ENCODE data around the gene GPR65. TPM values are rescaled to one million over a fixed set of nuclear protein-coding genes. Genes with fewer than 3 reads are reported as not detected.

The GPR65 gene
- total RNA-seq, 2 experiments from 2014 or later, result 16.9 to 17.1 TPM

DNA sequence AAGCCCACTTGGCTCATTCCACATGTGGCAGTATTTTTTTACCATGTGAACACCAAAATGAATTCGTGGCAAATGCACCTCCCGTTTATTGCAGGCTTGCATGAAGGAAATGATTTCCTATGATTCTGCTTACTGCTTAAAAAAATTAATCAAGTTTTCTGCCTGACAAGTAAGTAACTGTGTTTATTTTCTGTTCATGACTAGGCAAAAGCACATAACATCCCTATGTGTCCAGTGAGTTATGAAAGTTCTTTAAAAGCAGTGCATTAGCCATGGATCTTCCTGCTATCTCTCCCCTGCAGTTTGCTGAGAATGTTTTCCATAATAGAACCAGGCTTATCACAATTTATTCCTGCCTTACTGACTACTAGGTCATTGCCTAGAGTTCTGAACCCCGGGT is 20.4 kb downstream of the GPR65 start:
- CTCF ChIA-PET, result interaction anchor here (2.0 kb wide), 1 partner anchor 11 kb away, joined by 7 read pairs; no protein-coding TSS in a partner anchor
- intact Hi-C loops (cut with micrococcal nuclease), result no loop called here
- Mint-ChIP-seq H3K4me1 (ENCODE audit: low read depth) (peaks cover 69% of the 10 kb centered on the region), H3K27ac (no peak overlapping the region), H3K27me3 (no peaks in the 10 kb centered on the region), H3K9me3 (no peaks in the 10 kb centered on the region), H3K36me3 (ENCODE audit: low read depth) (peaks cover 9% of the 10 kb centered on the region), H3K4me3 (no peak overlapping the region)
- ATAC-seq (no peak), DNase-seq (no peak)
- TF ChIP-seq, protein P1, sequence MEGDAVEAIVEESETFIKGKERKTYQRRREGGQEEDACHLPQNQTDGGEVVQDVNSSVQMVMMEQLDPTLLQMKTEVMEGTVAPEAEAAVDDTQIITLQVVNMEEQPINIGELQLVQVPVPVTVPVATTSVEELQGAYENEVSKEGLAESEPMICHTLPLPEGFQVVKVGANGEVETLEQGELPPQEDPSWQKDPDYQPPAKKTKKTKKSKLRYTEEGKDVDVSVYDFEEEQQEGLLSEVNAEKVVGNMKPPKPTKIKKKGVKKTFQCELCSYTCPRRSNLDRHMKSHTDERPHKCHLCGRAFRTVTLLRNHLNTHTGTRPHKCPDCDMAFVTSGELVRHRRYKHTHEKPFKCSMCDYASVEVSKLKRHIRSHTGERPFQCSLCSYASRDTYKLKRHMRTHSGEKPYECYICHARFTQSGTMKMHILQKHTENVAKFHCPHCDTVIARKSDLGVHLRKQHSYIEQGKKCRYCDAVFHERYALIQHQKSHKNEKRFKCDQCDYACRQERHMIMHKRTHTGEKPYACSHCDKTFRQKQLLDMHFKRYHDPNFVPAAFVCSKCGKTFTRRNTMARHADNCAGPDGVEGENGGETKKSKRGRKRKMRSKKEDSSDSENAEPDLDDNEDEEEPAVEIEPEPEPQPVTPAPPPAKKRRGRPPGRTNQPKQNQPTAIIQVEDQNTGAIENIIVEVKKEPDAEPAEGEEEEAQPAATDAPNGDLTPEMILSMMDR (IDR thresholded peaks at IDR 0.05), result no peak
- POLR2A ChIA-PET, result no interaction called here

DNA sequence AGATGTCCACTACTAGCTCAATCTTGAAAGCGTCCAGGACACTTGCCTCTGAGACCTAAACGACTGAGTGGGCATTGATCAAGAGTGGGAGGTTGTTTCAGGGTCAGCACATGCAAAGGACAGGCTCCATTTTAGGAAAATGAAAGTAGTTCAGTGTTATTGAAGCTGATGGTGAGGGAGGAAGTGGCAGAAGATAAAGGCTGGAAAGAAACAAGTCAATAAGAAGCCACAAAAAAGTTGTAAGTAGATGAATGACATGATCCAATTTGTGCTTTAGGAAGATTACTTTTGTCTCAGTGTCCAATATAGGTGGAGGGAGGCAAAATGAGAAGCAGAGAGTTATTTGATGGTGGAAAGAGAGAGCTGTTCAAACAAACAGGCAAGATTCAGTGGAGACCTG is 22.0 kb downstream of the GPR65 start:
- Mint-ChIP-seq H3K36me3 (ENCODE audit: low read depth) (peaks cover 8% of the 10 kb centered on the region), H3K4me1 (ENCODE audit: low read depth) (peaks cover 79% of the 10 kb centered on the region), H3K9me3 (no peaks in the 10 kb centered on the region), H3K27ac (peak overlapping the region; percentile 83), H3K27me3 (no peaks in the 10 kb centered on the region), H3K4me3 (peak overlapping the region; percentile 30)
- DNase-seq, result no peak
- ChIA-PET POLR2A (interaction anchor here (1.0 to 1.3 kb wide), 2 partner anchors 9 to 35 kb away, joined by 4 to 7 read pairs; no protein-coding TSS in a partner anchor), CTCF (interaction anchor here (0.8 to 2.0 kb wide), 3 partner anchors 13 to 82 kb away, joined by 3 to 7 read pairs (median 3); no protein-coding TSS in a partner anchor)
- TF ChIP-seq, protein P1 (IDR thresholded peaks at IDR 0.05), result no peak
- intact Hi-C loops (cut with micrococcal nuclease), result no loop called here
- peak; percentile 18 for ATAC-seq

DNA sequence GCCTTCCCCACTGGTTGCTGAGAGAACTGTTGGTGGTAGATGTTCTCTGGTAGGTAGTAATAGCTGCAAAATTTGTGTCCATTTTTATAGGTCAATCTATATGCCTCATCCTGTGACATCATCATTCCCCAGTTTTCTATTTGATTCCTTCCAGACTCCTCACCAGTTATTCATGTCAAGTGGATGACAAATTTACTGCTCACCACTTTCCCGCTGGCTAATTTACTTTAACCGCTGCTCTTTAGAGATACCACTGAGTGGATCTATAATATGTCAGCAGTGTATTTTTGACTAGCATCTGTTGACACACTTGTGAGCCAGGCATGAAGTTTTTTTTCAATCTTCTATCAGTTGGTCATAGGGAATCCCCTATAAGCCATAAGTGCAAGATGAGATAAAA is 24.6 kb downstream of the GPR65 start:
- H3K4me1 Mint-ChIP-seq (ENCODE audit: low read depth), result peaks cover 59% of the 10 kb centered on the region
- peak; percentile 86 for ATAC-seq
- ChIA-PET POLR2A (interaction anchor here (0.9 to 2.5 kb wide), 4 partner anchors 13 to 37 kb away, joined by 3 to 6 read pairs (median 5); partner anchors contain the start of gene GALC), CTCF (interaction anchor here (0.6 to 1.7 kb wide), 5 partner anchors 12 to 101 kb away, joined by 3 to 8 read pairs (median 4); no protein-coding TSS in a partner anchor)
- TF ChIP-seq, protein P1 (IDR thresholded peaks at IDR 0.05), result no peak
- peak overlapping the region; percentile 53 for H3K27ac Mint-ChIP-seq
- intact Hi-C loops (cut with micrococcal nuclease), result no loop called here
- H3K9me3 Mint-ChIP-seq, result no peaks in the 10 kb centered on the region
- H3K36me3 Mint-ChIP-seq (ENCODE audit: low read depth), result peaks cover 8% of the 10 kb centered on the region
- H3K4me3 Mint-ChIP-seq, result no peak overlapping the region
- DNase-seq, result peak; percentile 23
- no peaks in the 10 kb centered on the region for H3K27me3 Mint-ChIP-seq

DNA sequence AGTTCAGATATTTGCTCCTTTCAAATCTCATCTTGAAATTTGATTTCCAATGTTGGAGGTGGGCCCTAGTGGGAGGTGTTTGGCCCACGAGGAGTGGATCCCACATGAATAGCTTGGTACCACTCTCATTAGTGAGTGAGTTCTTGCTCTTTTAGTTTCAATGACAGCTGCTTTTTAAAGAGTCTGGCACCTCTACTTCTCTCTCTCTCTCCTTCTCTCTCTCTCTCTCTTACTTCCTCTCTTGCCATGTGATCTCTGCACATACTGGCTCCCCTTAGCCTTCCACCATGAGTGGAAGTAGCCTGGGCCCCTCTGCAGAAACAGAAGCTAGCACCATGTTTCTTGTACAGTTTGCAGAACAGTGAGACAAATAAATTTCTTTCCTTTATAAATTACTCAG is 25.1 kb downstream of the GPR65 start:
- Mint-ChIP-seq H3K27ac (peak overlapping the region; percentile 72), H3K9me3 (no peaks in the 10 kb centered on the region), H3K4me1 (ENCODE audit: low read depth) (peaks cover 53% of the 10 kb centered on the region), H3K4me3 (no peak overlapping the region), H3K27me3 (no peaks in the 10 kb centered on the region), H3K36me3 (ENCODE audit: low read depth) (peaks cover 5% of the 10 kb centered on the region)
- ATAC-seq (peak; percentile 27), DNase-seq (no peak)
- intact Hi-C loops (cut with micrococcal nuclease), result no loop called here
- CTCF ChIA-PET, result interaction anchor here (1.3 to 1.7 kb wide), 3 partner anchors 12 to 100 kb away, joined by 3 to 8 read pairs (median 4); no protein-coding TSS in a partner anchor
- TF ChIP-seq, protein P1 (IDR thresholded peaks at IDR 0.05), result no peak
- POLR2A ChIA-PET, result interaction anchor here (0.9 to 2.5 kb wide), 4 partner anchors 13 to 38 kb away, joined by 3 to 6 read pairs (median 5); partner anchors contain the start of gene GALC

DNA sequence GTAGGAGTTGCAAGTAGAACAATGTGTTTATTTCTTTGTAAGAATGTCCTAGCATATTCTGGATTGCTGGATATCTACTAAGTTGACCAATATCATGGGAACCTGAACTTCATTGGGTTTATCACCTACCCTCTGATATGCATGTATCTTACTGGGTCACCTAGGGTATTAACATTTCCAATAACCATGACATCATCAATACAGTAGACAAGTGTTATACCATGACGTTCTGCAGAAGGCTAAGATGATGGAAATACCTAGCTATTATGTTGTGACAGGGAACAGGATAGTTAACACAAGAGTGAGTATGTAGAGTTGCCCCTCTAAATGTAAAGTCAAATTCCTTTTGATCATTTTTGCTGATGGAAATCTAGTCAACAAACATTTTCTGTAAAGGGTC is 26.0 kb downstream of the GPR65 start:
- no peak for ATAC-seq
- Mint-ChIP-seq H3K36me3 (ENCODE audit: low read depth) (peaks cover 5% of the 10 kb centered on the region), H3K27ac (no peak overlapping the region), H3K9me3 (no peaks in the 10 kb centered on the region), H3K27me3 (no peaks in the 10 kb centered on the region), H3K4me1 (ENCODE audit: low read depth) (peaks cover 45% of the 10 kb centered on the region), H3K4me3 (no peak overlapping the region)
- intact Hi-C loops (cut with micrococcal nuclease), result no loop called here
- no peak for DNase-seq
- CTCF ChIA-PET, result interaction anchor here (1.5 to 1.7 kb wide), 2 partner anchors 17 to 18 kb away, joined by 3 to 8 read pairs; no protein-coding TSS in a partner anchor
- POLR2A ChIA-PET, result interaction anchor here (1.2 to 1.6 kb wide), 2 partner anchors 13 to 14 kb away, joined by 4 to 6 read pairs; no protein-coding TSS in a partner anchor
- TF ChIP-seq, protein P1 (IDR thresholded peaks at IDR 0.05), result no peak

Data from activated CD8-positive, alpha-beta T cell treated with anti-CD3 and anti-CD28 coated beads for 36 hours (primary cell).